ENCODE data around the gene KCNK15. TPM values are rescaled to one million over a fixed set of nuclear protein-coding genes. Genes with fewer than 3 reads are reported as not detected.

Gene KCNK15
- total and polyA plus RNA-seq, 9 of the 15 experiments (the other 6 are each of a cell fraction or from before 2014, with no cell fraction given), result 0.03 to 0.30 (median 0.17) TPM; not detected in 5

- TF ChIP-seq TRIM25 (IDR thresholded peaks at IDR 0.05; ENCODE audit: borderline replicate concordance) (no peak), CREB5 (CRISPR knock-in tag; IDR thresholded peaks at IDR 0.05) (no peak), SUPT5H (IDR thresholded peaks at IDR 0.05) (no peak), ZNF511 (CRISPR knock-in tag; IDR thresholded peaks at IDR 0.05) (no peak), SIN3B (IDR thresholded peaks at IDR 0.05; ENCODE audit: low read depth) (no peak), NFYB (IDR thresholded peaks at IDR 0.05; ENCODE audit: extremely low read depth, insufficient read length) (no peak)
These were observed 31.3 kb downstream of the KCNK15 start (continued) for GRCh38 chr20:44776980-44777379.

GRCh38 chr20:44780226-44780625 lies 34.6 kb downstream of the KCNK15 start:
- in situ Hi-C loops (cut with MboI), result no loop called here
- H3K27ac ChIP-seq (ENCODE audit: extremely low read depth, low read depth, low read length), result no peak overlapping the region
- H3K27me3 ChIP-seq (ENCODE audit: control insufficient read depth in 2 of 2, insufficient read depth in 2 of 2, low read length in 2 of 2), result peaks cover 0 to 6% of the 10 kb centered on the region in 2 experiments; a peak in 1 of 5 replicates
- ChIA-PET POLR2A (no interaction called here), CTCF (ENCODE audit: low intra/inter-chr PET ratio) (no interaction called here)
- H4K20me1 ChIP-seq (replicated peaks; ENCODE audit: control insufficient read depth, insufficient read depth, low read length), result no peaks in the 10 kb centered on the region; the same call in 1 of the 2 replicates
- no TSS peak for BruUV-seq (replicated peaks)
- H3K36me3 ChIP-seq (ENCODE audit: control insufficient read depth, insufficient read depth, low read length), result no peaks in the 10 kb centered on the region
- H3K4me1 ChIP-seq (replicated peaks in 1 of 2; ENCODE audit: control insufficient read depth in 2 of 2, insufficient read depth in 2 of 2, low read length in 2 of 2), result no peaks in the 10 kb centered on the region
- DNase-seq (ENCODE audit: extremely low read depth in 1 of 4, low spot score in 3 of 4) (peak; percentile 50 to 64 (median 56)), ATAC-seq (peak; percentile 80), FAIRE-seq (peak; percentile 81)
- H3K4me2 ChIP-seq (ENCODE audit: insufficient read depth, low read length), result no peak overlapping the region
- H3K79me2 ChIP-seq (ENCODE audit: control insufficient read depth, insufficient read depth, low read length), result no peaks in the 10 kb centered on the region
- intact Hi-C loops (cut with micrococcal nuclease), result no loop called here
- no peaks in the 10 kb centered on the region for H3K9me1 ChIP-seq (ENCODE audit: control insufficient read depth, insufficient read depth, low read length)
- 2% methylated on average over 5 of the region's 5 CpGs for WGBS (ENCODE audit: insufficient coverage, low coverage, missing lambda C conversion rate)
- H3K9me3 ChIP-seq (replicated peaks; ENCODE audit: control insufficient read depth, insufficient read depth, low read depth, low read length), result no peaks in the 10 kb centered on the region
- no peak overlapping the region for H2AFZ ChIP-seq (ENCODE audit: low read depth, low read length)
- H3K4me3 ChIP-seq, result no peak overlapping the region
- H3K9ac ChIP-seq (ENCODE audit: insufficient read depth in 1 of 2, low read depth in 2 of 2, low read length in 2 of 2), result no peak overlapping the region
- TF ChIP-seq TCFL5 (CRISPR knock-in tag; conservative IDR thresholded peaks at IDR 0.05) (no peak), GABPB2 (CRISPR knock-in tag; conservative IDR thresholded peaks at IDR 0.05) (no peak), CREM (IDR thresholded peaks at IDR 0.05; ENCODE audit: low read depth) (peak; percentile 62; the same call in 1 of the 2 replicates), CXXC5 (CRISPR knock-in tag; IDR thresholded peaks at IDR 0.05) (peak; percentile 18; the same call in 1 of the 2 replicates), MAZ (CRISPR knock-in tag; conservative IDR thresholded peaks at IDR 0.05 in 1 of 2, IDR thresholded peaks at IDR 0.05 in 1 of 2) (peak in 1 of 2 experiments; percentile 48; a peak in 1 of 4 replicates), HDAC2 (IDR thresholded peaks at IDR 0.05) (peak; percentile 43; the same call in 1 of the 2 replicates), ZNF217 (CRISPR knock-in tag; IDR thresholded peaks at IDR 0.05) (no peak), ZNF239 (CRISPR knock-in tag; IDR thresholded peaks at IDR 0.05) (no peak), PTTG1 (tag; IDR thresholded peaks at IDR 0.05; ENCODE audit: low read depth) (peak; percentile 28; the same call in 1 of the 2 replicates), EHMT2 (IDR thresholded peaks at IDR 0.05) (peak; percentile 98), ZSCAN29 (IDR thresholded peaks at IDR 0.05) (no peak), ZNF263 (CRISPR knock-in tag; IDR thresholded peaks at IDR 0.05; ENCODE audit: borderline replicate concordance) (0 out of 2 replicates have a peak, but pooled peaks have one; percentile 26)
